Muscle of leg (tissue), 11 donors: ENCODE data around the gene SH3BP5. TPM values are rescaled to one million over a fixed set of nuclear protein-coding genes. Genes with fewer than 3 reads are reported as not detected.
"Not testable (repeated sequence)": the region's sequence is repeated elsewhere in the genome, so short reads cannot be mapped to it uniquely, and the experiment has no call there.

ENCODE experiments used
- DNase-seq: peaks from one replicate; pipeline ENCODE4 v3.0.0; 2013
- H3K27ac ChIP-seq: one replicate; pipeline ENCODE4 v1.5.1; 2013; ENCODE audit warnings: mild to moderate bottlenecking, low read length, control low read depth
- H3K27me3 ChIP-seq: one replicate; pipeline ENCODE4 v1.6.1; 2013; ENCODE audit warnings: low read length; ENCODE audit not compliant: control insufficient read depth, insufficient read depth
- H3K36me3 ChIP-seq: one replicate; pipeline ENCODE4 v1.6.1; 2013; ENCODE audit warnings: low read length; ENCODE audit not compliant: control insufficient read depth, insufficient read depth
- H3K4me1 ChIP-seq: one replicate; pipeline ENCODE4 v1.6.1; 2013; ENCODE audit warnings: low read length; ENCODE audit not compliant: control insufficient read depth, insufficient read depth
- H3K4me3 ChIP-seq: one replicate; pipeline ENCODE4 v1.5.1; 2013; ENCODE audit warnings: low read length, control low read depth
- H3K9me3 ChIP-seq: replicated peaks from 2 replicates; pipeline ENCODE4 v1.6.1; 2013; ENCODE audit warnings: low read depth, low read length; ENCODE audit not compliant: control insufficient read depth
- WGBS: methylation state at CpG from one replicate; pipeline ENCODE4 v1.1.5; 2013; ENCODE audit warnings: missing lambda C conversion rate; ENCODE audit not compliant: insufficient coverage; 5-methylcytosine and 5-hydroxymethylcytosine counted together
- polyA plus RNA-seq, 8 donors: library from polyadenylated mRNA; unstranded; fragments of 120-200 nt; gene quantifications; one replicate each; pipeline versions ENCODE4 v1.2.1 to v1.2.3, GENCODE V29; 2013; ENCODE audit warnings: inconsistent platforms in 1 of 8, low replicate concordance in 1 of 8; ENCODE audit not compliant: insufficient read length in 8 of 8, insufficient read depth in 1 of 8
- total RNA-seq: library from RNA; stranded (reverse); fragments of 120-200 nt; gene quantifications from one replicate; pipeline ENCODE4 v1.2.4, GENCODE V29; 2013

SH3BP5 gene
- total and polyA plus RNA-seq, 9 donors: 23.7 to 48.4 (median 31.8) TPM

DNA sequence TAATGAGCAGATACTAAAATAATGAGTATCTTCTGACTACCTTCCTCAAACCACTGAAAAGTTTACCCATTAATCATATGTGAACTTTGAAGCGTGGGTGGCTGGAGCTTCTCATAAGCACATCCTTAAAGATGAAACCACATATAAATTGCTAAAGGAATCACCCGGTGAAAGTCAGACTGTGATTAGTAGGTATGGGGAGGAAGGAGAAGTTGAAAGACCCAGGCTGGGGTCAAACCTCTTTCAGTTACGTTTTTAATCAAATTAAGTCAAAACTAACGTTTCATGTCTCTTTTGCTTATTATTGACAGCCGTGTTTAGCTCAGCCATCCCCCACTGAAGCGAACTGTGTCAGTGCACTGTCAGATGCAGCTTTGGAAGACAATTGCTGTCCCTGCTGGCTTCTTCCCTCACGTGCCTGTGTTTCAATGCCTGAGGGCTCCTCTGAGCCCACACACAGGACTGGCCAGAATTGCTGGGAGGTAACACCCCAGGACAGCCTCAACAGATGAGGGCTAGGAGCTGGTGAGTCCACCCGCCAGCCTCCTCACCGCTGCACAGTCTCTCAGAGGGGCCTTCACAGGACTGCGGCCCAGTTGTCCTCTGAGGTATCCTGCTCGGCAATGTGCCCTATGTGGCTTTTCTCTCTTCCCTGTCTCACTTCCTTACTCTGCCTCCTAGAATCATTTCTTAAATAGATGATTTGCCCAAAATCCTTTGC lies 29.3 kb upstream of the SH3BP5 start:
- H3K36me3 ChIP-seq: no peaks in the 10 kb centered on the region
- no peaks in the 10 kb centered on the region for H3K9me3 ChIP-seq
- H3K27ac ChIP-seq: peak overlapping the region; percentile 21
- H3K27me3 ChIP-seq: no peaks in the 10 kb centered on the region
- whole genome bisulfite sequencing: 36% methylated on average over 8 of the region's 11 CpGs
- H3K4me1 ChIP-seq: peaks cover 5% of the 10 kb centered on the region
- no peak overlapping the region for H3K4me3 ChIP-seq
- DNase-seq: peak; percentile 25

DNA sequence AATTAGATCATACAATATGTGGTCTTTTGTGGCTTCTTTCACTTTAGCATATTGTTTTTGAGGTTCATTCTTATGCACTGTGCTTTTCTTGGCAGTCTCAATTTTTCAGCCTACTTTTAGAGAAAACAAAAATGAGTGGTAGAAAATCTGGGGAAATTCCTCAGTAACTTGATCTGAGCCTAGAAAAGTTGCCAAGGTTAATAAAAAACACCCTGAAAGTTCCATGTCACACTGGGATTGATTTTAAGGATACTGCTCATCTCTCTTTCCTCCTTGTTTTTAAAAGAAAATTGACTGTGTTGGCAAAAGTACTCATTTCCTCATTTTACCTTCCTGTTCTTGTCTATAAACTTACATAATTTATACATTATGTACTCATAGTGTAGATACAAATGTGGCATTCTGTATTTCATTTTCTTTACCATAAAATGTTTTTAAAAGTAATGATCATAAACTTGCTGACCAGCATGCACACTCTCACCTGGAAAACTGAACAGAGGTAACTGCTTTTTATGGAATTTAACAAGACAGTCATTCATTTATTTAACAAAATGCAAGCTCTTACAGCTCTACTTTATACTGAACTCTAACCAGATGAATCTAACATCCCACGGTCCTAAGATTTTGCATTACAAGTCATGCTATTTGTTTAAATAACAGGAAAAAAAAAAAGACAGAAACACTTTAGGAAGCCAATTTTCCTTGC lies 28.6 kb upstream of the SH3BP5 start:
- Histone ChIP-seq H3K36me3 (no peaks in the 10 kb centered on the region), H3K9me3 (no peaks in the 10 kb centered on the region), H3K27me3 (no peaks in the 10 kb centered on the region), H3K27ac (no peak overlapping the region), H3K4me1 (peaks cover 7% of the 10 kb centered on the region), H3K4me3 (no peak overlapping the region)
- no CpG with 5 or more reads among the region's 1 CpG for WGBS
- DNase-seq: peak; percentile 78

DNA sequence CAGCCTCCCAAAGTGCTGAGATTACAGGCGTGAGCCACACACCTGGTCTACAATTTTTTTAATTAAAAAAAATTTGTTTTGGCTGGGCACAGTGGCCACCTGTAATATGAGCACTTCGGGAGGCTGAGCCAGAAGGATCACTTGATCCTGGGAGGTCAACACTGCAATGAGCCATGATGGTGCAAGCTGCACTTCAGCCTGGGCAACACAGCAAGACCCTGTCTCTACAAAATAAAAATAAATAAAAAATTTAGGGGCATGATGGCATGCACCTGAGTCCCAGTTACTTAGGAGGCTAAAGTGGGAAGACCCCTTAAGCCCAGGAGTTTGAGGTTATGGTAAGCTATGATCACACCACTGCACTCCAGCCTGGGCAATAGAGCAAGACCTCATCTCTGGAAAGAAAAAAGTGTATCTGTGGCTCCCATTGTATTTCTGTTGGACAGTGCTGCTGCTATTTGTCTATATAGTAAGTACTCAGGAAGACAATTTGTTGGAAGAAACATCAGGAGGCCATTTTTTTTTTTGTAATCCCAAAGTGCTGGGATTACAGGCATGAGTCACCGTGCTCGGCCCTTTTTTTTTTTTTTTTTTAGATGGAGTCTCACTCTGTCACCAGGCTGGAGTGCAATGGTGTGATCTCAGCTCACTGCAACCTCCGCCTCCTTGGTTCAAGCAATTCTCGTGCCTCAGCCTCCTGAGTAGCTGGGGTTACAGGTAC lies 27.5 kb upstream of the SH3BP5 start:
- no peaks in the 10 kb centered on the region for H3K9me3 ChIP-seq
- DNase-seq: no peak
- no peaks in the 10 kb centered on the region for H3K27me3 ChIP-seq
- no peaks in the 10 kb centered on the region for H3K36me3 ChIP-seq
- H3K27ac ChIP-seq: no peak overlapping the region
- no peak overlapping the region for H3K4me3 ChIP-seq
- H3K4me1 ChIP-seq: peaks cover 7% of the 10 kb centered on the region
- WGBS: no CpG with 5 or more reads among the region's 6 CpGs

DNA sequence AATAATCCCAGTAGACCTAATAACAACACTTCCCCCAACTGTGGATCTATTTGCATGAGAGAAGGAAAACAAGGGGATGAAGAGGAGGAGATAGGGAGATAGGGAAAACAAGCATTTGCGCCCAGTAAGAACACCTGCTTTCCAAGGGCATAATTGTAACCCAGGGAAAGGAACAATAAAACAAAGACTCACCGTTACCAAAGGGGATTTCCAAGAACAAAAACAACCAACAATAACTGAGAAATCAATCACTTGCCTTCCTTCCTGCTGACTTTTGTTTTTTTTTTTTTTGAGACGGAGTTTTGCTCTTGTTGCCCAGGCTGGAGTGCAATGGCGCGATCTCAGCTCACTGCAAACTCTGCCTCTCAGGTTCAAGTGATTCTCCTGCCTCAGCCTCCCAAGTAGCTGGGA lies 24.3 kb upstream of the SH3BP5 start:
- not testable (repeated sequence) for H3K36me3 ChIP-seq, H3K4me3 ChIP-seq, H3K9me3 ChIP-seq, H3K27me3 ChIP-seq, DNase-seq, H3K4me1 ChIP-seq
- 40% methylated on average over 1 of the region's 5 CpGs for WGBS
- peak overlapping the region; percentile 17 for H3K27ac ChIP-seq

DNA sequence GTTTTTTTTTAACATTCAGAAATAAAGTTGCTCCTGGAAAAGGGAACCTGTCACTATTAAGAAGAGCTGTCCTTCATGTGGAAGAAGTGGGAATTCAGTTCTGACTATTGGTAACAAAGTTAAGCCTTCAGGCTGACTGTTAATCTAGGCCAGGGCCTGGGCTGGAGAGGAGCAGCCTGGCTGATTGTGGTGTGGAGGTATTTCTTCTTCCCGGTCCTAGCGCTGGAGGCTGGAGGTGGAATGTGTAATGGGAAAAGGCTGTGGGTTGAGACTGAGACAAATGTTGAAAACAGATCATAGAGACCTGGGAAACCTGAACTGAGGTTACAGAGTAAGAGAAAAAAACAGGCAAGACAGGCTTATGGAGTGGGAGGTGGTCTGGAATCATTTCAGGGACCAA lies 23.8 kb upstream of the SH3BP5 start:
- DNase-seq: peak; percentile 28
- Histone ChIP-seq H3K36me3 (no peaks in the 10 kb centered on the region), H3K4me1 (peaks cover 2% of the 10 kb centered on the region), H3K27ac (no peak overlapping the region), H3K4me3 (no peak overlapping the region), H3K27me3 (no peaks in the 10 kb centered on the region), H3K9me3 (peaks cover 4% of the 10 kb centered on the region)
- 40% methylated on average over 2 of the region's 2 CpGs for WGBS

DNA sequence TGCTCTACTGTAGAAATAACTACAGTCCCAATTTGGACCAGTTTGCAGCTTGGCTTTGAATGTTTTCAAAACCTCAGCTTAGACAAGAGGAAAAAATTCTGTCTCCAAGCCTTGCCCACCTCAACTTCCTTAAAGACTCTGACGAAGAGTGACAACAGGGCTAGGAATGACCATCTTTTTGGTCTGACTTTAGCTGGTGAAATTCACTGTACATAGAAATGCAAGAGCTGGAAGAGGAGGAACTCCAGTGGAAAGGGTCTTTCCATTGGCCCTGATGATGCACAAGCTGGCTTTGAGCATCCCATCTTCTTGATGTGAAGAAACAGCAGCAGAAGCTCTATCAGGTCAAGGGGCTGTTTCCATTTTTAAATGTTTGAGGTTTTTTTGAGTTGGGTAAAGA lies 22.7 kb upstream of the SH3BP5 start:
- Histone ChIP-seq H3K36me3 (no peaks in the 10 kb centered on the region), H3K4me3 (no peak overlapping the region), H3K9me3 (peaks cover 7% of the 10 kb centered on the region), H3K4me1 (peaks cover 2% of the 10 kb centered on the region), H3K27me3 (no peaks in the 10 kb centered on the region), H3K27ac (no peak overlapping the region)
- WGBS: no CpG with 5 or more reads among the region's 1 CpG
- DNase-seq: no peak

DNA sequence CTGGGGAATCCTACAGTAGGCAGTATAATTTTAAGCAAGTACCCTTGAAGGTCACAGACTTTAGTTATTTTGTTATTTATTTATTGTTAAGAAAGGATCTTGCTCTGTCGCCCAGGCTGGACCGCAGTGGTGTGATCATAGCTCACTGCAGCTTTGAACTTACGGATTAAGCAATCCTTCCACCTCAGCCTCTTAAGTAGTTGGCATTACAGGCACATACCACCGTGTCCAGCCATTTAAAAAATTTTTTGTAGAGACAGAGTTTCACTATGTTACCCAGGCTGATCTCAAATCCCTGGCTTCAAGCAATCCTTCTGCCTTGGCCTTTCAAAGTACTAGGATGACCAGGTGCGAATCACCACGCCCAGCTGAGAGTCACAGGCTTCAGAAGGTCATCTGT lies 22.1 kb upstream of the SH3BP5 start:
- DNase-seq: no peak
- H3K9me3 ChIP-seq: peaks cover 7% of the 10 kb centered on the region
- WGBS: 85% methylated on average over 6 of the region's 6 CpGs

DNA sequence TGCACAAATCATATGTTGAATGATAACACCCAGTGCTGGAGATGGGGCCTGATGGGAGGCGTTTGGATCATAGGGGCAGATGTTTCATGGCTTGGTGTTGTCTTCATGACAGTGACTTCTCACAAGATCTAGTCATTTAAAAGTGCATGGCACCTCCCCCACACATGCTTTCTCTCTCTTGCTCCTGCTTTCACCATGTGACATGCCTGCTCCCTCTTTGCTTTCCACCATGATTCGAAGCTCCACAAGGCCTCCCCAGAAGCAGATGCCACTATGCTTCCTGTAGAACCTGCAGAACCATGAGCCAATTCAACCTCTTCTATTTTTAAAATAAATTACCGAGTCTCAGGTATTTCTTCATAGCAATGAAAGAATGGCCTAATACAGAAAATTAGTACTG lies 17.8 kb upstream of the SH3BP5 start:
- peaks cover 7% of the 10 kb centered on the region for H3K9me3 ChIP-seq
- no peak for DNase-seq
- peaks cover 2% of the 10 kb centered on the region for H3K4me1 ChIP-seq
- no peak overlapping the region for H3K4me3 ChIP-seq
- 100% methylated on average over 1 of the region's 3 CpGs for WGBS
- no peak overlapping the region for H3K27ac ChIP-seq
- H3K27me3 ChIP-seq: no peaks in the 10 kb centered on the region
- H3K36me3 ChIP-seq: no peaks in the 10 kb centered on the region

More for the DNA sequence above, 22.1 kb upstream of the SH3BP5 start:
- H3K27me3 ChIP-seq: no peaks in the 10 kb centered on the region
- no peak overlapping the region for H3K27ac ChIP-seq
- H3K4me3 ChIP-seq: no peak overlapping the region
- H3K36me3 ChIP-seq: no peaks in the 10 kb centered on the region
- peaks cover 2% of the 10 kb centered on the region for H3K4me1 ChIP-seq

DNA sequence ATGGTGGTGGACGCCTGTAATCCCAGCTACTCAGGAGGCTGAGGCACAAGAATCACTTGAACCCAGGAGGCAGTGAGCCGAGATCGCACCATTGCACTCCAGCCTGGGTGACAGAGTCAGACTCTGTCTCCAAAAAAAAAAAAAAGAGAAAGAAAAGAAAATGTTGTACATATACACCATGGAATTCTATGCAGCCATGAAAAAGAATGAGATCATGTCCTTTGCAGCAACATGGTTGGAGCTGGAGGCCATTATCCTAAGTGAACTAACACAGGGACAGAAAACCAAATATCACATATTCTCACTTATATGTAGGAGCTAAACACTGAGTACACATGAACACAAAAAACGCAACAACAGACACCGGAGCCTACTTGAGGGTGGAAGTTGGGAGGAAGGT lies 17.1 kb upstream of the SH3BP5 start:
- H3K4me3 ChIP-seq, H3K9me3 ChIP-seq, H3K36me3 ChIP-seq, DNase-seq, H3K27me3 ChIP-seq, H3K27ac ChIP-seq, H3K4me1 ChIP-seq: not testable (repeated sequence)
- WGBS: no CpG with 5 or more reads among the region's 5 CpGs

DNA sequence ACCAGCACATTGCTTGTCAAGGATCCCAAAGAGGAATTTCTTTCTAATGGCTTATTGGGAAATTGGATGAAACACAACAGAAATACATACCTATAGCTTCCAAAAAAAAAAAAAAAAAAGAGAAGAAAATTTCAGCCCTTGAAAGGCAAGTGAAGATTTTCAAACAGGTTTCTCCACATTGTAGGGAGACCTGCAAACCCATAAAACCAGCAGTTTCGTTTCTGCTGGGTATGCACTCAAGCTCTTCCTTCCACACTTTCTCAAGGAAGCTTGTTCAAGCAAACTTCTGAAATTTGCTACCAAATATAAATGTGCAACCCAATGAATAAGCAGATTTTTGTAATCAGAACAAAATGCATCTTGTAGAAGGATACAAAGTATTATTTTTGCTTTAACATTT lies 15.9 kb upstream of the SH3BP5 start:
- Histone ChIP-seq H3K4me3 (no peak overlapping the region), H3K9me3 (peaks cover 7% of the 10 kb centered on the region), H3K36me3 (no peaks in the 10 kb centered on the region), H3K4me1 (peaks cover 2% of the 10 kb centered on the region), H3K27me3 (no peaks in the 10 kb centered on the region), H3K27ac (no peak overlapping the region)
- WGBS: no CpG with 5 or more reads among the region's 1 CpG
- DNase-seq: peak; percentile 26
